GM19397 (cell line): ENCODE measurements around the gene PEX16.

Experiments used
- ATAC-seq: cut with Tn5 transposase; IDR thresholded peaks from one replicate; pipeline ENCODE4 v1.9.1; 2021; ENCODE audit warnings: mild to moderate bottlenecking, moderate library complexity; ENCODE audit not compliant: unreplicated experiment

PEX16 gene

DNA sequence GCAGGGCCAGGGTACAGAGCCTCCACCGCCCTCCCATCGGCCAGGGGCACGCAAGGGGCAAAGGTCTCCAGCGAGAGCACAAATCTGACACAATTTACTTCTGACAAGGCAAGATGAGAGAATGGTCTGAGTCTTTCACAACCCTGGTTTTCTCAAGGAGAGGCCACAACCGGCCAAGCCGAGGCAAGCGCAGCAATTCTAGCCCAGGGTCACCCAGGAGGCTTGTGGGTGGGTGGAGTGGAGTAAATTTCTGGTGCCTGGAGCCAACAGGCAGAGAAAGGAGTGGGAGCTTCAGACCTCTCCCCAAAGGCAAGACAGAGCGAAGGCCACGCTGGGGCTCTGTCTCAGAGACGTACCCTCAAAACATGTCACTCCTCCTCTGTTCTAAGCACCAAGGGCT, 14.1 kb upstream of the PEX16 start:
- ATAC-seq: no peak

DNA sequence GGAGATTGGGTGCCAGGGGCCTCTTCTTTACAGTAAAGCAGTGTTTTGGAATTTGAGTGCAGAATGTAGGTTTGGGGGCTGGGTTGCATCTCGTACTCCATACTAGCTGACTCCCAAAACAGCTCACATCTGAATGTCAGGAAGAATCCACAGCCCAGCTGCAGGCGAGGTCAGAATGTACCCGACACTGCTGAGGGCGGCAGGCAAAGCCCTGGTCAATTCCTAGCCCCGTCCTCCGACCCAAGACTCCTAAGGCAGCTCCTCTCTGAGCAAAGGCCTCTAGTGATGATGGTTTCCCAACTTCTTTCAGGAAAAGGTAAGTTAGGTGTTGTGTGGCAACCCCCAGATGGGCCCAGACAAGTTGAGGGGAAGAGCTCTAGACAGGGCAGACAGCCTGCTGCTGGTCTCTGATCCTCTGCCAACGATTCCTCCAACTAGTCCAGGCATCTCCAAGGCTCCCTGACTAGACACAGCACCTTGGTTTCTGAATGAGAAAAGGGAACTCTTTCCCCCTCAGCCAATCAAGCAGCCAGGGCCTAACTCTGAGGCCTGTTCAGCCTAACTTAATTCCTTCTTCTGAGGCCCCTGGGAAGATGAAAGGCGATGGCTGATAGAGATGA, 13.4 kb upstream of the PEX16 start:
- no peak for ATAC-seq

DNA sequence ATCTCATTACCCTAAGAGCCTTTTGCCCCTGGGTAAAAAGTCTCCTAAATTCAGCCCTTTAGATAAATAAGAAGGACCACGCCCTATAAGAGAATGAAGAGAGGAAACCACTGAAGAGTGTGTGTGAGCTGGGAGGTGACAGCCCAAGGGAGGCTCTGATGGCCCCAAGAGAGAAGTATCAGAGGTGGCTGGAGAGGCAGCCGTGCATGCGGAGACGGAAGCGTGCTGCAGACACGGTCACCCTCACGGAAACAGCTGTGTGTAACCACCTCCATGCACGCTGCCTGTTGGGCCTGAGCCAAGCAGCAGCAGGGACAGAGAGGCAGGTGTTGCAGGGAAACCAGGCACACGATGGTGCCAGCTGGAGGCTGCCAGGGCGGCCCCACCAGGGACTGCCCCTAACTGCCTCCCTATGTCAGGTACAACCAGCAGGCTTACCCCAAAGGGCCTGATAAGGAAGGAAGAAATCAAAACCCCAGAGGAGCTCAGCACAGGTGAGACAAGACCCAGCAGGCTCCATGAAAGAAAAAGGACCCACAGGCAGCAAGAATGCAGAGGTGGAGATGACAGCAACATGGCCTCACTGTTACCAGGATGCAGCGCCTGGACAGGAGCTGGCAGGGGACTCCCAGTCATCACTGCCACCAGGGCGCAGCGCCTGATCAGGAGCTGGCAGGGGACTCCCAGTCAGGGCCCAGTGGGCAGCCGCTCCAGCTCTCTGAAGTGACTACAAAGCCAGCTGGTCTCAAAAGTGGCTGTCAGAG, 12.5 kb upstream of the PEX16 start:
- ATAC-seq: peak; percentile 90

DNA sequence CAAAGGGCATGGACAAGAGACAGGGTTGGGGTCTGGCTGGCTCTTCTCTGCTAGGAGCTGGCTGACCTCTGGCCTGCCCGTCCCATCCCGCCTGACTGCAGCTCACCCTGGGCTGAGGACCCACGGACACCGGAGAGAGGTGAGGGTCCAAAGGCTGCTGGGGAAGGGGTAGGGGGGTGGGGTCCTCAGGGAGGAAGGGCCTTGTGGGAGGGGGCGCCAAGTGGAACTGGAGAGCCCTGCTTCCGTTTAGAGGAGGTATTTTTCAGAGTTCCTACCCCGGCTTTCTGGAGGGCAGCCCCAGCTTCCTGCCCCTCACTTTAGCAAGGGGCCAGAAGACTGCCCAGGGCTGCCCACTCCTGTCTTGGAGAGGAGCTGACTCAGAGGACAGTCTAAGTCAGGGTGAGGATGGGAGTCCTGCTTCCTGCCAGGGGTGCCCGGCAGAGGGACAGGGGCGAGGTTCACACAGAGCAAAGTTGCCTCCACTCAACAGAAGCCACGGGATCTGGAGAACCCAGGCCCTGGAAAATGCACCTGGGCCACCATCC, 11.9 kb upstream of the PEX16 start:
- peak; percentile 12 for ATAC-seq

DNA sequence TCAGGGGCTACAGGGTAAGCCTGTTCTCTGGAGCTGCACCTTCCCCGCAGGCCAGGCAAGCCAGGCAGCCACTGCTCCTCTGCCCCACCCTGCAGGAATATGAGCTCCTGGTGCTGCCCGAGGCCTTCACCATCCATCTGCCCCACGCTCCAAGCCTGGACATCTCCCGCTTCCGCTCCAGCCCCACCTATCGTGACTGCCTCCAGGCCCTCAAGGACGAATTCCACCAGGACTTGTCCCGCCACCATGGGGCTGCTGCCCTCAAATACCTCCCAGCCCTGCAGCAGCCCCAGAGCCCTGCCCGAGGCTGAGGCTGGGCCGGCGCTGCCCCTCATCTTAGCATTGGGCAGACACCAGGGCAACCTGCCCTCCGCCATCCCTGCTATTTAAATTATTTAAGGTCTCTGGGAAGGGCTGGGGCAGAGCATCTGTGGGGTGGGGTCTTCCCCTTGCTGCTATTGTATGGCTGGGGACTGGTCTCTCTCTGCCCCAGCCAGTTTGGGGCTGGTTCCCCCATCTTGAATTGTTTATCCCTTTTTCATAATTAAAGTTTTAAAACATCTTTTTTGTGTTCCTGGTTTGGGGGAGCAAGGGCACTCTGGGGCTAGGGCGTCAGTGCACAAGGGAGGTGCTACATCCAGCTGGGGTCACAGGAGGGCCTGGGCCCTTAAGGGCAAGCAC, 11.0 kb upstream of the PEX16 start:
- ATAC-seq: no peak

DNA sequence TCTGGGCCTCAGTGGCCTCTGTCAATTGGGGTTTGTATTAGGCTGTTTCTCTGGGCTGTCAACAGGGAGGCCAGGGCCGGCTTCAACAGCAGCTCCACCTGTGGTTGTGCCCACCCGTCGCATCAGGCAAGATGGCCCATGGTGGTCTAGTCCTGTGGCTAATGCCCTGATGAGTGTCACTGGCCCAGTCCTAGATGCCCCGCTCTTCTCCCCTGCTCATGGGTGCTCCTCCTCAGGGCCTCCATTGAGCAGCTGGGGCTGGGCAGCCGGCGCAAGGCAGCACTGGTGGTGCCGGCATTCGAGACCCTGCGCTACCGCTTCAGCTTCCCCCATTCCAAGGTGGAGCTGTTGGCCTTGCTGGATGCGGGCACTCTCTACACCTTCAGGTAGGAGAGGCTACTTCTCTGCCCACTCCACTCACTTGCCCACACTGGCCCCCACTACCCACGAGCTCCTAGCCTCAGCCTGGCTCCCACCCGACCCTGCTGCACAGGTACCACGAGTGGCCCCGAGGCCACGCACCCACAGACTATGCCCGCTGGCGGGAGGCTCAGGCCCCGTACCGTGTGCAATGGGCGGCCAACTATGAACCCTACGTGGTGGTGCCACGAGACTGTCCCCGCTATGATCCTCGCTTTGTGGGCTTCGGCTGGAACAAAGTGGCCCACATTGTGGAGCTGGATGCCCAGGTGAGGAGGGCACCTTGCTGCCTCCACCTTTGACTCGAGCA, 10.2 kb upstream of the PEX16 start:
- ATAC-seq: no peak

DNA sequence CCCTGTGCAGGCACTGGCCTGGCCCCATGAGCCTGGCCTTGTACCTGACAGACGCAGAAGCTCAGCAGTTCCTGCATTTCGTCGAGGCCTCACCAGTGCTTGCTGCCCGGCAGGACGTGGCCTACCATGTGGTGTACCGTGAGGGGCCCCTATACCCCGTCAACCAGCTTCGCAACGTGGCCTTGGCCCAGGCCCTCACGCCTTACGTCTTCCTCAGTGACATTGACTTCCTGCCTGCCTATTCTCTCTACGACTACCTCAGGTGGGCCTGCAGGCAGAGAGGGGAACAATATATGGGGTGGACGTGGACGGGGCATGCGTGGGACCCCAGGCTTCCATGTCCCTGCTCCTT, 9.6 kb upstream of the PEX16 start:
- no peak for ATAC-seq

DNA sequence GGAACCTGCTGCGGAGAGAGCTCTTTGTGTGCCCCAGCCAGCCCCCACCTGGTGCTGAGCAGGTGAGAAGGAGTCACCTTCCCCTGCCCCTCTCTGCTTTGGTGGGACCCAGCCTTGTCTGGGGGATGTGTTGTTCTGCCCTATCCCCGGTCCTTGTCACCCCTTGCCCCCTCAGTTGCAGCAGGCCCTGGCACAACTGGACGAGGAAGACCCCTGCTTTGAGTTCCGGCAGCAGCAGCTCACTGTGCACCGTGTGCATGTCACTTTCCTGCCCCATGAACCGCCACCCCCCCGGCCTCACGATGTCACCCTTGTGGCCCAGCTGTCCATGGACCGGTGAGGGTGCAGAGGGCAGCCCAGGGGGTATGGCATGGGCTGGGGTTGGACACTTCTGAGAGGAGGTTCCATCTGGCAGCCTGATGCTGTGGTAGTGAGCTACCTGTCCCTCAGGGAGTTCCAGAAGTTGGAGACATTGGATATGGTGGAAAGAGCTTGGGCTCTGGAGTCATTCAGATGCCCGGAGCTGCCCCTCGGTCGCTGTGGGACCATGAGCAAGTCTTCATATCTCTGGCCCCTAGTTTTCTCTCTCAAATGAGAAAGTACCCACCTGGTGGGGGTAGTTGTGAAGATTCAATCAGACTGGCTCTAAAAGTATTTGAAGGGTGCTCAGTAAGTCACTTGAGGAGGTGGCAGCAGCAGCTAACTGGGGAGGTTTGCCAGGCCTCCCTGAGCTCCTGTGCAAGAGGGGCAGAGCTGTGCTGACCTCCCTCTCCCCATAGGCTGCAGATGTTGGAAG, 9.1 kb upstream of the PEX16 start:
- no peak for ATAC-seq

DNA sequence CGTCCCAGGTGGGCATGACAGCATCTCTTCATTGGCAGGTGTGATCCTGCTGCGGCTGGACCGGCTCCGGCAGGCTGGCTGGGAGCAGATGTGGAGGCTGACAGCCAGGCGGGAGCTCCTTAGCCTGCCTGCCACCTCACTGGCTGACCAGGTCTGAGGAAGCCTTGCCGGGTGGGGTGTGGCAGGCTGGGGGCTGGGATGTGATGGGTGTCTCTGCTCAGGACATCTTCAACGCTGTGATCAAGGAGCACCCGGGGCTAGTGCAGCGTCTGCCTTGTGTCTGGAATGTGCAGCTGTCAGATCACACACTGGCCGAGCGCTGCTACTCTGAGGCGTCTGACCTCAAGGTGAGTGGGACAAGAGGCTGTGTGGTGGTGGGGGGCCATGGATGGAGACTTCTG, 8.3 kb upstream of the PEX16 start:
- no peak for ATAC-seq

DNA sequence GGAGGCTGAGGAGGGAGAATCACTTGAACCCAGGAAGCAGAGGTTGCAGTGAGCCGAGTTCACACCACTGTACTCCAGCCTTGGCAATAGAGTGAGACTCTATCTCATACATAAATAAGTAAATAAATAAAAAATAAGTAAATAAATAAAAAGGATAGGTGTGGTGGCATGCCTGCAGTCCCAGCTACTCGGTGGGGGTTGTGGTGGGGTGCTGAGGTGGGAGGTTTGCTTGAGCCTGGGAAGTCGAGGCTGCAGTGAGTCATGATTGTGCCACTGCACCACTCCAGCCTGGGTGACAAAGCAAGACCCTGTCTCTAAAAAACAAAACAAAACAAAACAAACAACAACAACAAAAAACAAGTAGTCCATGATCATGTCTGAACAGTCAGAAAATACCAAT, 7.9 kb upstream of the PEX16 start:
- no peak for ATAC-seq

DNA sequence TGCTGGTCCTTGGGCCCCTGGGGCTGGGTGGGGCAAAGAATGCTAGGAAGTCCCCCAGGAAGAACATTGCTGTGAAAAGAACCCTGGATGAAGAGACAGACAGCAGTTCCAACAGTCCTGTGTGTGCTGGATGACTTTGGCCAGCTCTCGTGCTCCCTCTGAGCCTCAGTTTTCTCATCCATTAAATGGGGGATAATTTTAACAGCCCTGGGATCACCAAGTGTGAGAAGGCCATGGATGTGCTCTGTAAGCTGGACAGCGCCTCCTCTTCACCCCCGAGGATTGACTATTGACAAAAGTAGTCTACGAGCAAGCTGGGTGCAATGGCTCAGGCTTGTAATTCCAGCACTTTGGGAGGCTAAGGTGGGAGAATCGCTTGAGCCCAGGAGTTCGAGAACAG, 7.2 kb upstream of the PEX16 start:
- no peak for ATAC-seq

DNA sequence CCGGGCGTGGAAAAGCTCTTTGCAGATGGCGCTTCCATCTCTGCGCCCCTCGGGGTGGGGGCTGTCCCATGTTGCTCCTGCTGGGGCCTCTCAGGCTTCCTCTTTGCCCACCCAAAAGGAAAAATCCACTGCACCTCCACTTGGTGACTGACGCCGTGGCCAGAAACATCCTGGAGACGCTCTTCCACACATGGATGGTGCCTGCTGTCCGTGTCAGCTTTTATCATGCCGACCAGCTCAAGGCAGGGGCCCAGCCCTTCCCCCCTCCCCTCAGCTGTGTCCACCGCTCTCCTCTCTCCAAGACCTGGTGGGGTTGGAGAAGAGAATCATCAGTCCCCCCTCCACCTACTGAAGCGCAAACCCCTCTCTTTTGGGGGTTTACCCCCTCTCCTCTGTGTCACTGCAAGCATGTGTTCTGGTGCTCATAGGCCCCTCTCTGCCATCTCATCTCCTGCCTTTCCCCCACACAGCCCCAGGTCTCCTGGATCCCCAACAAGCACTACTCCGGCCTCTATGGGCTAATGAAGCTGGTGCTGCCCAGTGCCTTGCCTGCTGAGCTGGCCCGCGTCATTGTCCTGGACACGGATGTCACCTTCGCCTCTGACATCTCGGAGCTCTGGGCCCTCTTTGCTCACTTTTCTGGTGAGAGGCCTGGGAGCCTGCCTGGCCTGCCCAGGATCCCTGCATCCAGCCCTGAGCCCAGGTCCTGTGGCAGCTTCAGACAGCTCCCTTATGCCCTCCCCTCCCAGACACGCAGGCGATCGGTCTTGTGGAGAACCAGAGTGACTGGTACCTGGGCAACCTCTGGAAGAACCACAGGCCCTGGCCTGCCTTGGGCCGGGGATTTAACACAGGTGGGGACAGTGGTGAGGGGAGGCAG, 6.6 kb upstream of the PEX16 start:
- no peak for ATAC-seq

DNA sequence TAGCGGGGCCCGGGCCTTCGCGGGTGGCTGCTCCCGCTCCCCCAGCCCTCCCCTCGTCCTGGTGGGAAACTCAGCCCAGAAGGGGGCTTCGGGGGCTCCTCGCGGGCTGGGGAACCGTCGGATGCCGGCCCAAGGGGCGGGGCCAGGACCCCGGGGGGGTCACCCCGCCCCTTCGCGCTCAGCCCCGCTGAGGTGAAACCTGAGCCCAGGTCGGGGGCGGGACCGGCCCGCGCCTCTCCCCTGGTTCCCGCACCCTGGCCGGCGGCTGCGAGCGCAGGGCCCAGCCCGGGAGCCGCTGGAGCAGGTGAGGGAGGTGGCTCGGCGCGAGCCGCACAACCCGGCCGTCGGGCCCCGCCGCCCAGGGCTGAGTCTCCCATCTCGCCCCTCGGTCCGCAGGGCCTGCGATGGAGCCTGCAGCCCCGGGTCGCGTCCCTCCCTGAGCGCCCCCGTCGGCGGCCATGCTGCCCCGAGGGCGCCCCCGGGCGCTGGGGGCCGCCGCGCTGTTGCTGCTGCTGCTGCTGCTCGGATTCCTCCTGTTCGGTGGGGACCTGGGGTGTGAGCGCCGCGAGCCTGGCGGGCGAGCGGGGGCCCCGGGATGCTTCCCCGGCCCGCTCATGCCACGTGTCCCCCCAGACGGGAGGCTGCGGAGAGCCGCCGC, 4.9 kb upstream of the PEX16 start, which contains the start of gene LARGE2:
Gene LARGE2, plus strand, starts transcription at position 232 of the 658 bp plus-strand sequence. Its CDS starts 227 bp downstream, at position 459.
- ATAC-seq: no peak

DNA sequence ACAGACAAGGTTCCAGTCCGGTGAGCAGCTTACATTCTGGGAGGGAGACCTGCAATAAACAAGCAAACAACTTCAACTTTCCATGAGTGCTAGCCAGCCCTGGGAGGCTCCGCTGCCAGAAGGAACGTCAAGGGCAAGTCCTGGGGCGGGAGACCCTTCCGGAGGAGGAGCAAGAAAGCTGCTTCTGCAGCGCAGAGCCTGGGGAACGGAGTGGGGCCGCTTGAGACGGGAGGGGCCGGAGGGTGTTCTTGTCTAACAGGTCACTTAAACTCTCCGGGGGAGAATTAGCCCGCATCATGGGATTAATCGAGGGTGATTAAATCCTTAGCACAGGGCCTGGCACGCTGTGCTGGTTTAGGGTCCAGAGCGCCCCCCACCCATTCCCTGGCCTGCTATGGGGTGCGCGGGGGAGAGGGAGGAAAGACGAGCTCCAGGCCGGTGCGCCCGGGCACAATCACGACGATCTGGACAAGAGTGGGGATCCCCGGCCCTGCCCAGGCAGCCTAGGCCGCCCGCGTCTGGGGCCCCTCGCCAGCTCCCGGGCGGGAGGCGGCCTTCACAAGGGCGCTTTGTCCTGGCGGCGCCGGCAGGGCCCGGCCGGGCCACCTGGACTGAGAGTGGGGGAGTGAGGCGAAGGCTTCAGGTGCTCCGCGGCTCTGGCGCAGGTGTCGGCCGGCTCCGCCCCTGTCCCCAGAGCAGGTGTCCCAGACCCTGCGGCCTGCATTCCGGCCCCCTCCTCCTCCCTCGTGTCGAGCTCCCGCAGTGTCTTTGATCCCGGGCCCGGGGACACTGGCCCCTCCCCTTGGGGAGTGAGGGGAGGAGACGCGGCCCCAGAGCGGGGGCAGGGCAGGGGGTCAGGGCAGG, 4.1 kb upstream of the PEX16 start:
- no peak for ATAC-seq

DNA sequence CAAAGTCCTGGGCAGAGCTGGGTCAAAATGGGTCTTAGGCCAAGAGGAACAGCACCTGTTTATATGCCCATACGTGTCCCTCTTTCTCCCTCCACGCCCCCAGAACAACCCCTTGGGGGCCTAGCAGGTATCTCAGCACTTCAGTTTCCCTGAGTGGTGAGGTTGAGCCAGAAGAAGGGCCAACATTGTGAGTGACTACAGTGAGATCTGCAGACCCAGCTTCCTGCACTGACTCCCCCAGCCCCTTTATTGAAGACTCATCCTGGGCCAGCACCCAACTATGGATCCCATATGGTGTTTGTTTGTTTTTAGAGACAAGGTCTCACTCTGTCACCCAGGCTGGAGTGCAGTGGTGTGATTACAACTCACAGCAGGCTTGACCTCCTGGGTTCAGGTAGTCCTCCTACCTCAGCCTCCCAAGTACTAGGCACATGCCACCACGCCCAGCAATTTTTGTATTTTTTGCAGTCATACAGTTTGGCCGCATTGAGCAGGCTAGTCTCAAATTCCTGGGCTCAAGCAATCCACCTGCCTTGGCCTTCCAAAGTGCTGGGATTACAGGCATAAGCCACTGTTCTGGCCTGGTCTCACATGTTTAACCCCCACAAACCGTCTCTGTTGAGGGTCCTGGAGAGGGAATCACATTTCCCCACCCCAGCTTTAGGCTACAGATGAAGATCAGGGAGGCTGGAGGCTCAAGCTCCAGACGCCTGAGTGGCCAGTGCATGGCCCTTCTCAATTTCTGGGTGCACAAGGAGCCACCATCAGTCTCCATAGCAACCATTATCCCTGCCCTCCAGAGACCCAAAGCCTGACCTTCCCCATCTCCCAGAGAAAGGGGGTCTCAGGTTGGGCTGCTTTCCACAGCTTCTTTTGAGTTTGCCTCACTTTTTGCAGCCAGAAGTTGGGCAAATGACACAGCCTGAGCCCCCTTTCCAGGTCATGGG, 3.1 kb upstream of the PEX16 start:
- ATAC-seq: no peak

DNA sequence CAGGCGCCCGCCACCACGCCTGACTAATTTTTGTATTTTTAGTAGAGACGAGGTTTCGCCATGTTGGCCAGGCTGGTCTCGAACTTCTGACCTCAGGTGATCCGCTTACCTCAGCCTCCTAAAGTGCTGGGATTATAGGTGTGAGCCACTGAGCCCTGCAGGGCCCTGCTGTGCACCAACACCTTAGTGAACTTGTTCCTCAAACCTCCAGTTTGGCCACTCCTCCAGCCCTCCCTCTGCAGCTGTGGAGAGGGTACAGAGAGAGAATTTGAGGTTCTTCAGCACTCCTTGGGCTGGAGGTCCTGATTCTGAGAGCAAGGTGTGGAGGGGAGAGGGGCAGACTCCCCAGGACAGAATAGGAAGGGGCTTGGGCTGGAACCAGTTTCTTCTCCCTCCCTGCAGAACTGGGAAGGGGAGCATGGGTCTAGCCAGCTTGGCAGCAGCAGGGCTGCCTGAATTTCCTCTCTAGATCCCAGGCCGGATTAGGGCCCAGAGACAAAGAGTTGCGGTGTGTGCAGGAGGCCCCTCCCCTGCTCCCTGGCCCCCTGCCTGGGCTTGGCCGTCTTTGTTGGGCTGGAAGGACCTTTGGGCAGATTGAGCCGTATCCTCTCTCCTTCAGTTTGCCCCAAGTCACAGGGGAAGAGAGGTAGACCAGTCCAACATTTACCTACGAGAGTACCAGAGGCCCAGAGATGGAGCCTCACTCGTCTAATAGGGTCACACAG, 2.3 kb upstream of the PEX16 start:
- no peak for ATAC-seq
